ENCODE data around the gene DNM1L. TPM values are rescaled to one million over a fixed set of nuclear protein-coding genes. Genes with fewer than 3 reads are reported as not detected.

DNM1L gene
- total and polyA plus RNA-seq, 10 of the 15 experiments (the other 5 are each of a cell fraction or from before 2014, with no cell fraction given) = 23.1 to 201 (median 63.9) TPM

GRCh38 chr12:32644431-32644830 lies 34.7 kb upstream of the DNM1L start:
- DNase-seq (ENCODE audit: low read depth, low spot score) (no peak), FAIRE-seq (no peak), ATAC-seq (no peak)
- WGBS (ENCODE audit: insufficient coverage, insufficient replicate concordance, low lambda C conversion rate, missing lambda C conversion rate) = 38% methylated on average over 2 of the region's 2 CpGs
- ChIA-PET CTCF (interaction anchor here (0.8 kb wide), 1 partner anchor 28 kb away, joined by 3 read pairs; no protein-coding TSS in a partner anchor), SMC1A (ENCODE audit: uncharacterized antibody, unreplicated experiment) (no interaction called here), POLR2A (no interaction called here), RAD21 (ENCODE audit: unreplicated experiment) (no interaction called here)
- Histone ChIP-seq H3K79me2 (ENCODE audit: control insufficient read depth, insufficient read depth, low read length) (no peaks in the 10 kb centered on the region), H3K9me3 (replicated peaks; ENCODE audit: control insufficient read depth, insufficient read depth, low read length) (no peaks in the 10 kb centered on the region), H3K27ac (ENCODE audit: control insufficient read depth, insufficient read depth) (no peak overlapping the region), H3K4me2 (ENCODE audit: control insufficient read depth, insufficient read depth) (no peak overlapping the region), H3K4me3 (no peak overlapping the region), H2AFZ (ENCODE audit: control insufficient read depth, low read depth, low read length) (no peak overlapping the region), H3K9ac (ENCODE audit: control insufficient read depth, insufficient read depth, low read length) (no peak overlapping the region), H3K4me1 (ENCODE audit: control insufficient read depth, insufficient read depth, low read length) (no peaks in the 10 kb centered on the region), H3K36me3 (ENCODE audit: control insufficient read depth in 2 of 2, insufficient read depth in 2 of 2, low read length in 1 of 2) (no peaks in the 10 kb centered on the region), H3K27me3 (replicated peaks in 1 of 2; ENCODE audit: control insufficient read depth in 2 of 2, insufficient read depth in 2 of 2, low read length in 1 of 2) (no peaks in the 10 kb centered on the region), H4K20me1 (ENCODE audit: control insufficient read depth, insufficient read depth) (no peaks in the 10 kb centered on the region)
- no TSS peak for BruUV-seq (replicated peaks)
- in situ Hi-C loops (cut with MboI) (no loop called here), intact Hi-C loops (cut with micrococcal nuclease; ENCODE audit: unreplicated experiment) (no loop called here)
- TF ChIP-seq BCL11A (IDR thresholded peaks at IDR 0.05; ENCODE audit: low read depth, low read length) (no peak), SUPT20H (IDR thresholded peaks at IDR 0.05; ENCODE audit: borderline replicate concordance, control insufficient read depth, low read depth, low read length) (no peak), SUZ12 (IDR thresholded peaks at IDR 0.05; ENCODE audit: unreplicated experiment) (no peak), POU2F2 (IDR thresholded peaks at IDR 0.05; ENCODE audit: borderline replicate concordance, low read depth, low read length) (no peak), NBN (IDR thresholded peaks at IDR 0.05) (no peak), RAD51 (IDR thresholded peaks at IDR 0.05) (no peak)

DNA sequence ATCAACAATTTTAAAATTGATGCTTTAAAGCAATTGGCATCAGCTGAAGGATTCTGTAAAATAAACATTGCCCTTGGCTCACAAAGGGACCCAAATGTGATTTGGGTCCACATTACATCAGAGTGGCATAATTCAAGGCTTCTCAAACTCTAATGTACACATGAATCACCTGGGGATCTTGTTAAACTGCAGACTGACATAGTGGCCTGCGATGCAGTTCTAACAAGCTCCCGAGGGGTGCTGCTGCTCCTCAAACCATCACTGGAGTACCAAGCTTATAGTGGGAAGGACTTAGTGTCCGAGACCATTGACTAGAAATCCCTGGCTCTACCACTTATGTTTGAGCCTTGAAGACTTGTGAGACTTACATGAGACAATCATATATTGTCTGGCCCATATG lies 31.8 kb upstream of the DNM1L start:
- POLR2A ChIA-PET = no interaction called here
- 48% methylated on average over 3 of the region's 3 CpGs for WGBS (ENCODE audit: insufficient coverage, insufficient replicate concordance, low lambda C conversion rate, missing lambda C conversion rate)
- H3K36me3 ChIP-seq (ENCODE audit: control insufficient read depth in 2 of 2, insufficient read depth in 2 of 2, low read length in 1 of 2) = no peaks in the 10 kb centered on the region
- FAIRE-seq (no peak), DNase-seq (ENCODE audit: low read depth, low spot score) (no peak), ATAC-seq (no peak)
- no TSS peak for BruUV-seq (replicated peaks)
- RAD21 ChIA-PET (ENCODE audit: unreplicated experiment) = interaction anchor here (0.6 kb wide), 1 partner anchor 190 kb away, joined by 3 read pairs; no protein-coding TSS in a partner anchor
- H3K4me2 ChIP-seq (ENCODE audit: control insufficient read depth, insufficient read depth) = no peak overlapping the region
- no peaks in the 10 kb centered on the region for H3K79me2 ChIP-seq (ENCODE audit: control insufficient read depth, insufficient read depth, low read length)
- no peaks in the 10 kb centered on the region for H4K20me1 ChIP-seq (ENCODE audit: control insufficient read depth, insufficient read depth)
- H3K4me3 ChIP-seq = no peak overlapping the region
- intact Hi-C loops (cut with micrococcal nuclease; ENCODE audit: unreplicated experiment) = no loop called here
- no peaks in the 10 kb centered on the region for H3K27me3 ChIP-seq (replicated peaks in 1 of 2; ENCODE audit: control insufficient read depth in 2 of 2, insufficient read depth in 2 of 2, low read length in 1 of 2)
- no peaks in the 10 kb centered on the region for H3K4me1 ChIP-seq (ENCODE audit: control insufficient read depth, insufficient read depth, low read length)
- no peak overlapping the region for H3K9ac ChIP-seq (ENCODE audit: control insufficient read depth, insufficient read depth, low read length)
- in situ Hi-C loops (cut with MboI) = no loop called here
- no peaks in the 10 kb centered on the region for H3K9me3 ChIP-seq (replicated peaks; ENCODE audit: control insufficient read depth, insufficient read depth, low read length)
- no peak overlapping the region for H3K27ac ChIP-seq (ENCODE audit: control insufficient read depth, insufficient read depth)
- SMC1A ChIA-PET (ENCODE audit: uncharacterized antibody, unreplicated experiment) = interaction anchor here (1.0 kb wide), 1 partner anchor 11 kb away, joined by 3 read pairs; no protein-coding TSS in a partner anchor
- CTCF ChIA-PET = interaction anchor here (1.4 kb wide), 1 partner anchor 107 kb away, joined by 4 read pairs; no protein-coding TSS in a partner anchor
- no peak overlapping the region for H2AFZ ChIP-seq (ENCODE audit: control insufficient read depth, low read depth, low read length)
- TF ChIP-seq POU2F2 (IDR thresholded peaks at IDR 0.05; ENCODE audit: borderline replicate concordance, low read depth, low read length) (no peak), ZBTB40 (IDR thresholded peaks at IDR 0.05; ENCODE audit: borderline replicate concordance) (no peak), CREB1 (IDR thresholded peaks at IDR 0.05; ENCODE audit: low read depth) (no peak), FOS (IDR thresholded peaks at IDR 0.05; ENCODE audit: borderline replicate concordance, extremely low read depth, insufficient read length) (no peak), MAX (IDR thresholded peaks at IDR 0.05; ENCODE audit: low read depth, low read length) (no peak), NBN (IDR thresholded peaks at IDR 0.05) (no peak)
- TF ChIP-seq, protein P1, sequence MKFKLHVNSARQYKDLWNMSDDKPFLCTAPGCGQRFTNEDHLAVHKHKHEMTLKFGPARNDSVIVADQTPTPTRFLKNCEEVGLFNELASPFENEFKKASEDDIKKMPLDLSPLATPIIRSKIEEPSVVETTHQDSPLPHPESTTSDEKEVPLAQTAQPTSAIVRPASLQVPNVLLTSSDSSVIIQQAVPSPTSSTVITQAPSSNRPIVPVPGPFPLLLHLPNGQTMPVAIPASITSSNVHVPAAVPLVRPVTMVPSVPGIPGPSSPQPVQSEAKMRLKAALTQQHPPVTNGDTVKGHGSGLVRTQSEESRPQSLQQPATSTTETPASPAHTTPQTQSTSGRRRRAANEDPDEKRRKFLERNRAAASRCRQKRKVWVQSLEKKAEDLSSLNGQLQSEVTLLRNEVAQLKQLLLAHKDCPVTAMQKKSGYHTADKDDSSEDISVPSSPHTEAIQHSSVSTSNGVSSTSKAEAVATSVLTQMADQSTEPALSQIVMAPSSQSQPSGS (IDR thresholded peaks at IDR 0.05; ENCODE audit: low read length) = no peak

Measured in GM12878 (cell line).